Naive thymus-derived CD8-positive, alpha-beta T cell (primary cell): ENCODE results near the gene SLC35F1. TPM values are rescaled to one million over a fixed set of nuclear protein-coding genes. Genes with fewer than 3 reads are reported as not detected.

Experiments used
- ATAC-seq, 2 donors: fragments of 150-1000 bp; cut with Tn5 transposase in 1 of 2; sonication (Bioruptor Pico), chemical (Tn5 transposase) in 1 of 2; 1 replicate in 1 of 2; 2 replicates in 1 of 2; pipeline ENCODE4 v1.10.0; 2021; ENCODE audit warnings: mild to moderate bottlenecking in 2 of 2, moderate library complexity in 2 of 2
- POLR2A ChIA-PET: fragments of 350-600 bp; sonication (Branson Sonifier 250); formaldehyde crosslinking; loops from one replicate; lab custom pipeline; 2021; ENCODE audit warnings: antibody characterized with exemption; lab: Charles Lee
- DNase-seq, 10 donors: peaks; one replicate each; pipeline versions ENCODE4 v3.0.0 to v3.0.0-alpha.2; 2020 to 2022
- H3K27ac Mint-ChIP-seq, 10 donors: one replicate each; pipeline ENCODE4 v1.8.0; 2020 to 2022; ENCODE audit warnings: mild to moderate bottlenecking in 10 of 10, mixed read lengths in 10 of 10, moderate library complexity in 4 of 10, inconsistent platforms in 1 of 10
- H3K27me3 Mint-ChIP-seq, 5 donors: one replicate each; pipeline ENCODE4 v1.8.0; 2021 to 2022; ENCODE audit warnings: mixed read lengths in 5 of 5
- H3K36me3 Mint-ChIP-seq, 3 donors: one replicate each; pipeline ENCODE4 v1.8.0; 2020 to 2022; ENCODE audit warnings: mixed read lengths in 3 of 3, mild to moderate bottlenecking in 2 of 3, inconsistent platforms in 1 of 3
- H3K4me1 Mint-ChIP-seq, 4 donors: one replicate each; pipeline ENCODE4 v1.8.0; 2021 to 2022; ENCODE audit warnings: mixed read lengths in 4 of 4
- H3K4me3 Mint-ChIP-seq, 10 donors: one replicate each; pipeline ENCODE4 v1.8.0; 2020 to 2022; ENCODE audit warnings: mild to moderate bottlenecking in 10 of 10, mixed read lengths in 10 of 10, moderate library complexity in 6 of 10, inconsistent platforms in 1 of 10
- H3K9me3 Mint-ChIP-seq, 9 donors: one replicate each; pipeline ENCODE4 v1.8.0; 2020 to 2022; ENCODE audit warnings: mixed read lengths in 9 of 9, mild to moderate bottlenecking in 3 of 9, inconsistent platforms in 1 of 9, moderate library complexity in 1 of 9
- polyA plus RNA-seq, 3 donors: library from polyadenylated mRNA; unstranded; fragments of 300-500 nt; fragmentation: Illumina TruSeq; gene quantifications; one replicate each; pipeline ENCODE4 v1.2.3, GENCODE V29; 2021
- total RNA-seq, 8 experiments: library from RNA in 2 of 8; stranded (reverse) in 2 of 8; gene quantifications; one replicate each; pipeline ENCODE4 v1.2.3 and lab custom pipeline; 2021 to 2026

SLC35F1 gene
- total and polyA plus RNA-seq, 5 experiments from 2014 or later, result not detected

GRCh38 chr6:118147511-118147910, 240.4 kb downstream of the SLC35F1 start:
- Mint-ChIP-seq H3K27me3 (peaks cover 9 to 41% (median 14%) of the 10 kb centered on the region in 5 donors), H3K36me3 (no peaks in the 10 kb centered on the region), H3K4me1 (no peaks in the 10 kb centered on the region), H3K9me3 (peaks cover 0 to 2% (median 0%) of the 10 kb centered on the region in 9 donors), H3K4me3 (no peak overlapping the region), H3K27ac (no peak overlapping the region)
- no peak for DNase-seq
- no peak for ATAC-seq
- POLR2A ChIA-PET, result no interaction called here

- H3K9me3 Mint-ChIP-seq, result peaks cover 0 to 2% (median 0%) of the 10 kb centered on the region in 9 donors
- no peaks in the 10 kb centered on the region for H3K4me1 Mint-ChIP-seq
- H3K36me3 Mint-ChIP-seq, result no peaks in the 10 kb centered on the region
- H3K27me3 Mint-ChIP-seq, result peaks cover 9 to 41% (median 14%) of the 10 kb centered on the region in 5 donors
- DNase-seq (no peak), ATAC-seq (no peak)
- POLR2A ChIA-PET, result no interaction called here
- no peak overlapping the region for H3K27ac Mint-ChIP-seq
- no peak overlapping the region for H3K4me3 Mint-ChIP-seq
These were observed 241.5 kb downstream of the SLC35F1 start for GRCh38 chr6:118148561-118148960.

- H3K36me3 Mint-ChIP-seq, result no peaks in the 10 kb centered on the region
- H3K4me3 Mint-ChIP-seq, result no peak overlapping the region
- no peak overlapping the region for H3K27ac Mint-ChIP-seq
- POLR2A ChIA-PET, result no interaction called here
- DNase-seq, result no peak
- peaks cover 0 to 2% (median 0%) of the 10 kb centered on the region in 9 donors for H3K9me3 Mint-ChIP-seq
- no peaks in the 10 kb centered on the region for H3K4me1 Mint-ChIP-seq
- H3K27me3 Mint-ChIP-seq, result peaks cover 6 to 40% (median 10%) of the 10 kb centered on the region in 5 donors
- ATAC-seq, result no peak
These were observed 245.5 kb downstream of the SLC35F1 start for GRCh38 chr6:118152524-118152923.

- H3K36me3 Mint-ChIP-seq, result no peaks in the 10 kb centered on the region
- H3K27me3 Mint-ChIP-seq, result peaks cover 6 to 38% (median 10%) of the 10 kb centered on the region in 5 donors
- POLR2A ChIA-PET, result no interaction called here
- no peak for ATAC-seq
- no peaks in the 10 kb centered on the region for H3K4me1 Mint-ChIP-seq
- DNase-seq, result no peak
- no peak overlapping the region for H3K4me3 Mint-ChIP-seq
- H3K9me3 Mint-ChIP-seq, result no peaks in the 10 kb centered on the region
- no peak overlapping the region for H3K27ac Mint-ChIP-seq
These were observed 254.3 kb downstream of the SLC35F1 start for GRCh38 chr6:118161343-118161742.

GRCh38 chr6:118163542-118163941, 256.5 kb downstream of the SLC35F1 start:
- DNase-seq, result no peak
- peaks cover 2 to 32% (median 8%) of the 10 kb centered on the region in 5 donors for H3K27me3 Mint-ChIP-seq
- no peak overlapping the region for H3K4me3 Mint-ChIP-seq
- no peak overlapping the region for H3K27ac Mint-ChIP-seq
- H3K4me1 Mint-ChIP-seq, result no peaks in the 10 kb centered on the region
- POLR2A ChIA-PET, result no interaction called here
- no peaks in the 10 kb centered on the region for H3K9me3 Mint-ChIP-seq
- no peak for ATAC-seq
- H3K36me3 Mint-ChIP-seq, result no peaks in the 10 kb centered on the region

- ATAC-seq, result no peak
- Mint-ChIP-seq H3K4me1 (no peaks in the 10 kb centered on the region), H3K4me3 (no peak overlapping the region), H3K27ac (no peak overlapping the region), H3K27me3 (peaks cover 2 to 33% (median 13%) of the 10 kb centered on the region in 5 donors), H3K9me3 (no peaks in the 10 kb centered on the region), H3K36me3 (no peaks in the 10 kb centered on the region)
- POLR2A ChIA-PET, result no interaction called here
- no peak for DNase-seq
These were observed 258.4 kb downstream of the SLC35F1 start for GRCh38 chr6:118165500-118165899.

GRCh38 chr6:118168421-118168820, 261.4 kb downstream of the SLC35F1 start:
- Mint-ChIP-seq H3K27me3 (peaks cover 2 to 33% (median 10%) of the 10 kb centered on the region in 5 donors), H3K27ac (no peak overlapping the region), H3K36me3 (peaks cover 0 to 8% (median 0%) of the 10 kb centered on the region in 3 donors), H3K4me1 (no peaks in the 10 kb centered on the region), H3K4me3 (no peak overlapping the region), H3K9me3 (peaks cover 0 to 11% (median 4%) of the 10 kb centered on the region in 9 donors)
- DNase-seq (no peak), ATAC-seq (no peak)
- POLR2A ChIA-PET, result no interaction called here

GRCh38 chr6:118171852-118172251, 264.8 kb downstream of the SLC35F1 start:
- DNase-seq (no peak), ATAC-seq (no peak)
- peaks cover 0 to 20% (median 0%) of the 10 kb centered on the region in 3 donors for H3K36me3 Mint-ChIP-seq
- no peaks in the 10 kb centered on the region for H3K4me1 Mint-ChIP-seq
- H3K9me3 Mint-ChIP-seq, result peaks cover 5 to 27% (median 17%) of the 10 kb centered on the region in 9 donors
- no peak overlapping the region for H3K4me3 Mint-ChIP-seq
- no peak overlapping the region for H3K27ac Mint-ChIP-seq
- peaks cover 2 to 33% (median 11%) of the 10 kb centered on the region in 5 donors for H3K27me3 Mint-ChIP-seq
- POLR2A ChIA-PET, result no interaction called here

- DNase-seq (no peak), ATAC-seq (no peak)
- POLR2A ChIA-PET, result no interaction called here
- no peak overlapping the region for H3K27ac Mint-ChIP-seq
- H3K27me3 Mint-ChIP-seq, result peaks cover 2 to 26% (median 7%) of the 10 kb centered on the region in 5 donors
- no peak overlapping the region for H3K4me3 Mint-ChIP-seq
- no peaks in the 10 kb centered on the region for H3K4me1 Mint-ChIP-seq
- H3K9me3 Mint-ChIP-seq, result peaks cover 5 to 27% (median 17%) of the 10 kb centered on the region in 9 donors
- H3K36me3 Mint-ChIP-seq, result peaks cover 0 to 20% (median 0%) of the 10 kb centered on the region in 3 donors
These were observed 267.0 kb downstream of the SLC35F1 start for GRCh38 chr6:118174071-118174470.

- Mint-ChIP-seq H3K4me1 (no peaks in the 10 kb centered on the region), H3K4me3 (no peak overlapping the region), H3K27ac (peak overlapping the region in 1 of 10 donors; percentile 33), H3K9me3 (peaks cover 5 to 26% (median 17%) of the 10 kb centered on the region in 9 donors), H3K27me3 (peaks cover 4 to 33% (median 6%) of the 10 kb centered on the region in 5 donors), H3K36me3 (peaks cover 0 to 19% (median 0%) of the 10 kb centered on the region in 3 donors)
- POLR2A ChIA-PET, result no interaction called here
- DNase-seq (no peak), ATAC-seq (no peak)
These were observed 270.7 kb downstream of the SLC35F1 start for GRCh38 chr6:118177720-118178119.

GRCh38 chr6:118179048-118179447, 272.0 kb downstream of the SLC35F1 start:
- ATAC-seq (no peak), DNase-seq (no peak)
- H3K27me3 Mint-ChIP-seq, result peaks cover 4 to 30% (median 6%) of the 10 kb centered on the region in 5 donors
- H3K36me3 Mint-ChIP-seq, result peaks cover 0 to 6% (median 0%) of the 10 kb centered on the region in 3 donors
- H3K4me1 Mint-ChIP-seq, result no peaks in the 10 kb centered on the region
- H3K9me3 Mint-ChIP-seq, result peaks cover 3 to 14% (median 7%) of the 10 kb centered on the region in 9 donors
- H3K4me3 Mint-ChIP-seq, result no peak overlapping the region
- POLR2A ChIA-PET, result no interaction called here
- no peak overlapping the region for H3K27ac Mint-ChIP-seq

- H3K4me1 Mint-ChIP-seq, result peaks cover 7 to 15% (median 11%) of the 10 kb centered on the region in 4 donors
- no peaks in the 10 kb centered on the region for H3K36me3 Mint-ChIP-seq
- ATAC-seq (no peak), DNase-seq (no peak)
- peak overlapping the region in 7 of 10 donors; percentile 11 to 47 (median 35) for H3K27ac Mint-ChIP-seq
- peak overlapping the region in 7 of 10 donors; percentile 20 to 64 (median 41) for H3K4me3 Mint-ChIP-seq
- no peaks in the 10 kb centered on the region for H3K27me3 Mint-ChIP-seq
- POLR2A ChIA-PET, result no interaction called here
- H3K9me3 Mint-ChIP-seq, result no peaks in the 10 kb centered on the region
These were observed 279.9 kb downstream of the SLC35F1 start for GRCh38 chr6:118186672-118187567.

- Mint-ChIP-seq H3K36me3 (no peaks in the 10 kb centered on the region), H3K9me3 (no peaks in the 10 kb centered on the region), H3K27me3 (no peaks in the 10 kb centered on the region), H3K4me1 (peaks cover 7 to 15% (median 11%) of the 10 kb centered on the region in 4 donors), H3K4me3 (peak overlapping the region in 7 of 10 donors; percentile 20 to 64 (median 36)), H3K27ac (peak overlapping the region in 5 of 10 donors; percentile 11 to 47 (median 31))
- DNase-seq (no peak), ATAC-seq (no peak)
- POLR2A ChIA-PET, result no interaction called here
These were observed 280.6 kb downstream of the SLC35F1 start for GRCh38 chr6:118187568-118188164.
